ENCODE results near the gene C14orf180.

Gene C14orf180

DNA sequence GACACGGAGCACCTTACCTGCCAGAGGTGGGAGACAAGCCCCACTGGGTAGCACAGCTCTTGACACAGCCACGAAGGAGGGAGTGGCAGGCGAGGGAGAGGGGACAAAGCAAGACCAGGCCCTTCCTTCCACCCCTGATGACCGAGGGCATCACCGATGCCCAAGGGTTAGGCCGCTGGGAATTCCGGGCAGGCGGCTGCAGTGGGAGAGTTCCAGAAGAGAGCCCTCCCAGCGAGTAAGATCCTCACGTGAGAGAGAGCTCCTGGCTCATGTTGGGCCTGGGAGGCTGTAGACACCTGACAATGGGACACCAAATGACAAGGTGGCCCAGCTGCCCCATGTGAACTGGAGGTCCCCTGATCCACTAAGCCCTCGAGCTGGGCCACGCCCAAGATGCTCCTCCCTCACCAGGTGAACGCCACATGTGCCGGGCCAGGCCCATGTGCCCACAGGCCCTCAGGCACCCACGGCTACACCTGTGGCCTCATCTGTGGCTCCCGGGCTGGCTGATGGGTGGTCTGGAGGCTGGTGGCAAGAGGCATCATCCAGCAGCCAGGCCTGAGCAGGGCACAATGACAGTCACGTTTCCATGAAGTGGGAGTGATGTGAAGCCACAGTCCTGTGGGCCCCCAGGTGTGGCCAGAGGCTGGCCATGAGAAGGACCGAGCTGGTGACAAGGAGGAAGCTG lies 32.1 kb upstream of the C14orf180 start:
- no peak overlapping the region for H3K27ac Mint-ChIP-seq
- H3K4me3 Mint-ChIP-seq: no peak overlapping the region
- no peaks in the 10 kb centered on the region for H3K36me3 Mint-ChIP-seq
- ATAC-seq (no peak), DNase-seq (ENCODE audit: low spot score in 2 of 2) (no peak)
- no peaks in the 10 kb centered on the region for H3K4me1 Mint-ChIP-seq
- no peaks in the 10 kb centered on the region for H3K9me3 Mint-ChIP-seq

DNA sequence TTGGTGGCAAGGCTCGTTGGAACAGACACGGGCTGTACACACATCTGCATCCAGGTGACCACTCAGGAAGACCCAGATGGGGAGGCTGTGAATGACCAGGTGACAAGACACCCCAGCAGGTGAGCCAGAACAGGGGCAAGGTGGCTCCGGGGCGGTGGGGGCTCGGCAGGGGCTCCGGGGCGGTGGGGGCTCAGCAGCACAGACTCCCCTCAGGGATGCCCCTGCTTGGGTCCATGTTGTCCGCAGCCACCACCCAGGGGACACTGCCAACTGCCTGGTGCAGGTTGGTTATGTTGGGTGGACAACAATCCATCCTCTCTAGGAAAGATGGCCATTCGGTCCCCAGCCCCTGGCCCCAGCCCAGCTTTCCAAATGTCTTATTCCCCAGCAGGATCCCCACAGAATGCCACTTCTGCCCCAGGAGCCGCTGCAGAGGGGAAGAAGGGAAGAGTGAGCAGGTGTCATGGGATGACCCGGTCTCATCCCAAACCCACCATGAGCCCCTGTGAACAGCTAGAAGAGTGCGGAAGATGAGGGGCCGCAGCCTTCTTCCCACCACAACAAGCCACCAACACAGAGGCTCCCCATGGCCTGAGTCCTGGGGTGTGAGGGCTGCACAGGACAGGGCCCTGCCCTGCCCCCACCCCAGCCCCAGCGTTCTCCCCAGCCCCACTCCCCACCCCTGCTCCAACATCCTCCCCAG lies 31.4 kb upstream of the C14orf180 start:
- no peak for ATAC-seq
- no peaks in the 10 kb centered on the region for H3K9me3 Mint-ChIP-seq

DNA sequence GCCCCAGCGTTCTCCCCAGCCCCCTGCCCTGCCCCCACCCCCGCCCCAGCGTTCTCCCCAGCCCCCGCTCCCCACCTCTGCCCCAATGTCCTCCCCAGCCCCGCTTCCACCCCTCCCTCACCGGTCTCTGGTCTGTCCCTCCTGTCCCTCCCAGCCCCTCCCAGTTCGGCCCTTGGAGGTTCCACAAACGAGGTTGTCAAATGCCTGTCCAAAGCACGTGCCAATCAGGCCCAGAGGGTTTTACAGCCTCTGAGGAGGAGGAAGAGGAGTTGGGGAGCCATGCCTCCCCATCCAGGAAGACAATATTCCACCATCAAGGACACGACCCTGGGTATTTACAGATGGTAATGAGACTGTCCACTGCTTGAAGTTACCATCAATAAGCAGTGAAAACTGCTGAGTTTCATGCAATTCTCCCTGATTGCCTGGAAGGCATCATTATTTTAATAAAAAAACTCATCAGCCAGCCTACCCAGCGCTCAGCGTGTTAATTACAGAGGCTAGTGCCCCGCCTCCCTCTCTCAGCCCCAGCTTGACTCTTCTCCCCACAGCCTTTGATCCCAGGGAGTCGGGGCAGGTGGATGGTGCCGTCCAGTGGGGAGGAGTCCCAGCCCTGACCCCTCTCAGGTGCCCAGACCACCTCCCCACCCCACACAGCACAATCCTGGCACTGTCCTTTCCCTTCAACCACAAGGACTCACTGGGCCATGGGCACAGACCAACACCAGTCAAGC lies 30.6 kb upstream of the C14orf180 start:
- no peak overlapping the region for H3K4me3 Mint-ChIP-seq
- DNase-seq (ENCODE audit: low spot score in 2 of 2): no peak
- no peaks in the 10 kb centered on the region for H3K36me3 Mint-ChIP-seq
- H3K9me3 Mint-ChIP-seq: no peaks in the 10 kb centered on the region
- no peak overlapping the region for H3K27ac Mint-ChIP-seq
- H3K4me1 Mint-ChIP-seq: no peaks in the 10 kb centered on the region
- no peak for ATAC-seq

More for the DNA sequence above, 31.4 kb upstream of the C14orf180 start:
- no peaks in the 10 kb centered on the region for H3K36me3 Mint-ChIP-seq
- H3K27ac Mint-ChIP-seq: no peak overlapping the region
- DNase-seq (ENCODE audit: low spot score in 2 of 2): no peak
- no peak overlapping the region for H3K4me3 Mint-ChIP-seq
- no peaks in the 10 kb centered on the region for H3K4me1 Mint-ChIP-seq

DNA sequence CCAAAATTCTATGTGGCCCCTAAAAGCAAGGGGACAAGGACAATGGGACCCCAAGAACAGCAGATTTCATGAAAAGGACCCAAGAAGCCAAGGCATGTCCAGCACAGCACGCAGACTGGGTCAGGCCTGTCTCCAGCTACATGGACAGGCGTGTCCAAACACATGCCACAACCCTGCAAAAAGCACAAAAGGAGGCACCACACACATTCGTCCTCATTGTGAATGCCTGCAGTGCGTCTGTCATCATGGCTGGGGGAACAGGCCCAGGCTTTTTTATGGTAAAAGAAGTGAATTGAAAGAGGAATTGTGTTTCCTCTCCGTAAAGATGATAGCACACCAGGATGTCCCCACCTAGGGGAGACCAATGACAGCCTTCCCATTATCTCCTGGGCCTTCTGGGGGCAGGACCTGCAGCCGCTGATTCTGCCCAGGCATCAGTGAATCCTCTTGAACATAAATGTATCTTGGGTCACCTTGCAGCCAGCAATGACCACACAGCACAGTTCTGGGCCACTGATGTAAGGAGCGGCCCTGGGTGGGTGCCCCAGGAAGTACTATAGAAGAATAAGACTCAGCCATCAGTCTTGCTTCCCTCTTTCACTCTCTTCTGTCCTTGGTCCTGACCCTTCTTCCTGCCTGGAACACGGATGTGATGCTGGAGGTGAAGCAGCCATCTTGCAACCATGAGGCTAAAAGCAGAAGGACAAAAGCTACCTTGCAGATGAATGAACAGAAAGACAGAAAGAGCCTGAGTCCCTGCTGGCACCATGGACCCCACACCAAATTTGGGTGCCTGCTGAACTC lies 29.8 kb upstream of the C14orf180 start:
- Mint-ChIP-seq H3K4me3 (no peak overlapping the region), H3K9me3 (no peaks in the 10 kb centered on the region), H3K36me3 (no peaks in the 10 kb centered on the region), H3K4me1 (no peaks in the 10 kb centered on the region), H3K27ac (no peak overlapping the region)
- no peak for DNase-seq (ENCODE audit: low spot score in 2 of 2)
- no peak for ATAC-seq

DNA sequence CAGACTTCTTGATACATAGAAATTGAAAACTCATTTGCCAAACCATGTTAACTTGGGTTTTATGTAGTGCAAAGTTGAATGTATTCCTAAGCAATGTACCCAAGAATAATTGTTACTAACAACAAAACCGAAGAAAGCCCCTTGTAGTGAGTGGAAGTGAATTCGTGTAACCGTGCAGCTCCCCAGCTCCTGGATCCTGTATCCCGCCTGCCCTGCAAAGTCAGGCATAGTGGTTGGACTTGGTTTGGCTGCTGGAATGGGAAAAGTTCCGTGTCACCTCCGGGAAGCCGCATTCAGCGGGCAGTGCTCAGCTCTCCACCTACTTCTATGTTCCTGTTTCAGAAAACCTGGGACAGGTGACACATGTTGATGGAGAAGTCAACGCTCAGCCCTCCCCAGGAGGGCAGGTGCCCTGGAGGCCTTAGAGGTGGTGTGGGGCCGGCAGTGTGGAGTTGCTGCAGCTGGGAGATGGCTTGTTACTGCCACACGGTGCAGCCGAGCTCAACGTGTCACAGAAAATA lies 29.2 kb upstream of the C14orf180 start:
- H3K36me3 Mint-ChIP-seq: no peaks in the 10 kb centered on the region
- H3K9me3 Mint-ChIP-seq: no peaks in the 10 kb centered on the region
- no peak for DNase-seq (ENCODE audit: low spot score in 2 of 2)
- H3K4me3 Mint-ChIP-seq: no peak overlapping the region
- ATAC-seq: no peak
- H3K4me1 Mint-ChIP-seq: no peaks in the 10 kb centered on the region
- H3K27ac Mint-ChIP-seq: no peak overlapping the region

DNA sequence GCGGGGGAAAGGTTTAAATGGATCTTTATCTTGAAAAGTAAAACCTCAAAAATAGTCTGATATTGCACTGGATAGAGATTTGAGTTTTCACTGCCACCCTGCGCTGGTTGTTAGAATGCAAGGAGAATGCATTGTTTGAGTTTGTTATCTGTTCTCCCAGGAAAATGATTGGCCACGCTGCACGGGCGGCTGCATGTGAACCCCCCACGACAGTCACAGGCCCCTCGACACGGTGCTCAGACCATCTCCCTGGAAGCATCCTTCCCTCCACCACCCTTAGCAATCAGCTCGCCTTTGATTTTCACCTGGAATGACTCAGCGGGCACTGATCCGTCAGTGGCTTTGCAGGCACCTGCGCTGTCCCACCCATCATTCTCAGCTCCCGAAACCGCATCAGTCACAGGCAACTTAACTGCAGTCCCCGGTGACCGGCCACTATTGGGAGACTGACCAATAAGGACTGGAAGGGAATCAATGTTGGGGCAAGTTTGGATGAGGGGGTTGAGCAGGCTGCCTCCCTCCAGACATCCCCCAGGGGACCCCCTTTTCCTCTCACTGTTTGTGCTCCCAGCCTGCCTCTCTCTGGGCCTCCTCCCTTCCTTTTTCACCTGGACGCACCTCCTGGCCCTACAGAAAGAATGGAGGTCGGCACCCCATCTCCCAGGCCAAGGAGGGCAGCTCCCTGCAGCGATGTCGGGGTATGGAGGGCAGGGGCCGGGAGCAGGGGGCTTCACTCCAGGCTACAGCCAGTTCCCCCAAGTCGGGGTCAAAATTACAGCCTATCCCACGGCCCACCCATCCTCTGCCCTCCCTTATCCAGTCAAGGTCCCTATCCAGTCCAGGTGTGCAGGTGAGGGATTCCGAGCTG lies 28.5 kb upstream of the C14orf180 start:
- Mint-ChIP-seq H3K4me1 (no peaks in the 10 kb centered on the region), H3K27ac (no peak overlapping the region), H3K36me3 (no peaks in the 10 kb centered on the region), H3K4me3 (no peak overlapping the region), H3K9me3 (no peaks in the 10 kb centered on the region)
- ATAC-seq (no peak), DNase-seq (ENCODE audit: low spot score in 2 of 2) (no peak)

DNA sequence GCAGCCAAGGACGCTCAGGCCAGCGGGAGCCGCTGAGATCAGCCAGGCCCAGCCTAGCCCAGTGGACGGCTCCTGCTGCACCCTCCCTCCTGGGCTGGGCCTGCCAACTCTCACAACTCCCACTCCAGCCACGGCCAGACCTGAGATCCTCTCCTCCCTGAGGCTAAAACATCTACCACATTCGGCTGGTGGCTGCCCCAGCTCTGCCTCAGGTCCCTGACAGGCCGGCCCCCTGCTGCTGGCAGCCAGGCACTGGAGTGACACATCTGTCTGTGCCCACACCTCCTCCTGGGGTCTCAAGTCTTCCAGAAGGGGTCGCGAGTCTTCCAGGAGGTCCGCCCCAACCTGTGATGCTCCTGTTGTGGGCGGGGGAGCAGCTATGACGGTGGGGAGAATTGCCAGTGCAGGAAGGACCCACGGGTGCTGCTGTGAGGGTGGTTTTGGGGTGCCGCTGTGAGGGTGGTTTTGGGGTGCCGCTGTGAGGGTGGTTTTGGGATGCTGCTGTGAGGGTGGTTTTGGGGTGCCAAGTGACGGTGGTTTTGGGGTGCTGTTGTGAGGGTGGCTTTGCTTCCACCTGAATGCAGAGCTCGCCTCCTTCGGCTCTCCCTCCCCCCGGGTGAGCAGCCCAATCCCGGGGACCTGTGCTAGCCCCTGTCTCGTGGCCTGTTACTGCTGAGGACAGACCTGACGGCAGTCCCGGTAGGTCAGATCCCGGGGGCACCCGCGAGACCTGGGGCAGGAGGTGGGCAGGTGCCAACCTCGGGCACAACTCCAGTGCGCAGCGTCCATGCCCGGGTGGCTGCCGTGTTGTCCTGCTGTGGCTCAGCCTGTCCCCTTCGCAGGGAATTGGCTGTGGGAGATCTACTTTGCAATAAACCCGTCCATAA lies 27.5 kb upstream of the C14orf180 start:
- H3K9me3 Mint-ChIP-seq: no peaks in the 10 kb centered on the region
- no peak for DNase-seq (ENCODE audit: low spot score in 2 of 2)
- H3K4me3 Mint-ChIP-seq: no peak overlapping the region
- no peak for ATAC-seq
- H3K36me3 Mint-ChIP-seq: no peaks in the 10 kb centered on the region
- no peaks in the 10 kb centered on the region for H3K4me1 Mint-ChIP-seq
- no peak overlapping the region for H3K27ac Mint-ChIP-seq

DNA sequence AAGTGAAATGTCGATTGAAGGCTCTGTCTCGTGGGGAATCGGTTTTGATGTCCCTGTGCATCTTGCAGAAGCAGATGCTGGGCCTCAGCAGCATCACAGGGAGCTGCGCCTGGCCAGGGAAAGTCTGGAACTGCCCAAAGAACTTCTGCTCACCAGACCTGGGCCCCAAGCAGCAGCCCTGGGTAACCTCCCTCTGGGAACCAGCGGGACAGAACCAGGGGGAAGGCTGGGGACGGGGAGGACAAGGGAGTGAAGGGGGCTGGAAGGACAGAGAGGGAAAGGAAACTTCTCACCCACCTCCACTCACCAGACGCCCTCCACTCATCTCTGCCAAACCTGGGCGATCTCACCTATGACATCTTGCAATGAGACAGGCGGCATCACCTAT lies 26.8 kb upstream of the C14orf180 start:
- H3K27ac Mint-ChIP-seq: no peak overlapping the region
- ATAC-seq (no peak), DNase-seq (ENCODE audit: low spot score in 2 of 2) (no peak)
- H3K4me3 Mint-ChIP-seq: no peak overlapping the region
- no peaks in the 10 kb centered on the region for H3K36me3 Mint-ChIP-seq
- H3K9me3 Mint-ChIP-seq: no peaks in the 10 kb centered on the region
- H3K4me1 Mint-ChIP-seq: no peaks in the 10 kb centered on the region

DNA sequence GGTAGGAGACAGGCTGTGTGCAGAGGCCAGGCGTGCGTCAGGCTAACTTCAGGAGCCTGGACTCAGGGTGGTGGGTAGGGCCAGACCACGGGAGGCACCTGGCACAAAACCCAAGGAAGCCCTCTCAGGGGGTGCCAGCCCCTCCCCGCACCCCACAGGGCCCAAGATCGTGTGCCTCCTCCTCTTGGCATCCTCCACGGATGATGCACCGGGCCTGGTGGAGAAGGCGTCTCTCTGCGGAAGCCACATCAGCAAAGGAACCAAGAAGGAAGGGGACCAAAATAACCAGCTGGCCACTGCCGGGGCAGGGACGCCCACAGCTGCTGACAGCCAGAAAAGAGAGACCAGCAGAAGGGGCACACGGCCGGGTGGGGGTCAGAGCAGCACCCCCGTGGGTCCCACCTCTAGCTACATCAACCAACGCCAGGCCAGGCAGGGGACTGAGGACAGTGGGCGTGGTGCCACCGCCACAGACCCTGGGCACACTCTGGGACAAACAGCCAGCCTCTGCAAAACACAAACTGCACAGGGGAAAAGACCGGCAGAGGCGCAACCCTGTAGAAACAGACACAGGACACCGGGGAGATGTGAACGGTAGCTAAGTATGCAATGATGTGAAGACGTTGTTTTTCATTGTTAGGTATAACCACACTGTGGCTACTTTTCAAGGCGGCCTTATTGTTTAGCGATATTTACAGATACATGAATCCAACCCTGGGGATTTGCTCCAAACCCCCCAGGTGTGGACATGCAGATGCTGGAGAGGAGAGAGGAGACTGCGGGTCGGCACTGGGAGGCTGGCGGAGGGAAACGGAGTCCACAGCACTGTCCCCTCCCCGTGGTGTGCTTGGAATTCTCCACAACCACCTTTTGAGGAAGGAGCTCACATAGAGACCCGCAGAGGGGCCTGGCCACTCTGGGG lies 26.1 kb upstream of the C14orf180 start:
- Mint-ChIP-seq H3K27ac (no peak overlapping the region), H3K36me3 (no peaks in the 10 kb centered on the region), H3K9me3 (no peaks in the 10 kb centered on the region), H3K4me3 (no peak overlapping the region), H3K4me1 (no peaks in the 10 kb centered on the region)
- ATAC-seq (no peak), DNase-seq (ENCODE audit: low spot score in 2 of 2) (no peak)

DNA sequence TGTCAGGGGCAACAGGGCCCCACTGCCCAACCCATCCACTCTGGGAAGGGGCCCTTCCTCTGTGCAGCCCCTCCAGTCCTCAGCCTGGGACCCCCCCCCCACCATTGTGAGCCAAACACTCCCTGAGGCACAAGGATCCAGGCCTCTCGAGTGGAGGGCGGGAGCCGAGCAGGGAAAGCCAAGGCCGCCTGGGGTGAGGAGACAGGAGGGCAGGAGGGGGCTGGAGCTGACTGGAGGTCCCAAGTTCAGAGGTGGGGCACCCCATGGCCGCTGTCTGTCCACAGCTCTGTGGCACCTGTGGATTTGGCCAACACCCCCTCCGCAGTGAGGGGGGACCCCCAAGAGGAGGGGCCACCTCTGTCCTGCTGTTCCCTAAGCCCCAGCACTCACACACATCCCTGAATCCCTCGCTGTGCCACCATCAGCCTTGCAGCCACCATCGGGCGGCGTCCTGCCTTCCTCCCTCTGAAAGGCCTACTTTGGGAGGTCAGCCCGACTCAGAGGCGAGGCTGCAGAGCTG lies 25.4 kb upstream of the C14orf180 start:
- H3K27ac Mint-ChIP-seq: no peak overlapping the region
- no peaks in the 10 kb centered on the region for H3K9me3 Mint-ChIP-seq
- no peak for DNase-seq (ENCODE audit: low spot score in 2 of 2)
- ATAC-seq: no peak
- H3K4me1 Mint-ChIP-seq: no peaks in the 10 kb centered on the region
- no peaks in the 10 kb centered on the region for H3K36me3 Mint-ChIP-seq
- no peak overlapping the region for H3K4me3 Mint-ChIP-seq

DNA sequence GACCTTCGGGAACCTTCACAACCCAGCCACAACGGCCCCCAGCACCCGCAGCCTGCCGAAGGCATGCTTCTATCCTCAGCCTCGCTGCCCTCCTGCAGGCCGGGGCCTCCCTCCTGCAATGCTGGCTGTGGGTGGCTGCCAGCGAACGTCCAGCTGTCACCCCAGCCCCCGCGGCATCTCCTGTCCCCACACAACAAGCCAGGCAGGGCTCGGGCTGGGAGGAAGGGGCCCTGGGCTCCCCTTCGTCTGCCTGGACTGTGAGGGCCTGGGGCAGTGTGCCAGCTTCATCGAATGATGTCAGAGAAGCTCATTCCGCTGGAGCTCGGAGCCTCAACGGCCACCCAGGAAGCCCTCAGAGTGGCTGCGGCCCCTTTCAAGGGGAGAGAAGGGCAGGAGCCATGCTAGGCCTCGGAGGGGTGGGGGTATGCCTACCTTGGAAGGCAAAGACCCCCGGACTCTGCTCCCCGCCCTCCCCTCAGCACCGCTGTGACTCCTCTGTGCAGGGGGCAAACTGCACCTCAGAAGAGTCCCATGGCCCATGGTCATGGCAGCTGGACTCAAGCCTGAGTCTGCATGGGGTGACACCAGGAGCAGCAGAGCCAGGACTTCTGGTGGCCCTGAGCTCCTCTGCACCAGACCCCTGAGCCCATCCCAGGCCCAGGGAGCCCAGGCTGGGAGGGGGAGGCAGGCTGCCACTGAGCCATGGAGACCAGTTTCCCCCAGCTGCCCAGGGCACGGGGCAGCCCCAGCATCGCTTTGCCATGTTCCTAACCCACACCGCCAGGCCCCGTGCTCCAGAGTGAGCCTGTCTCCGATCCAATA lies 24.7 kb upstream of the C14orf180 start:
- DNase-seq (ENCODE audit: low spot score in 2 of 2): no peak
- no peak overlapping the region for H3K27ac Mint-ChIP-seq
- no peak overlapping the region for H3K4me3 Mint-ChIP-seq
- no peaks in the 10 kb centered on the region for H3K4me1 Mint-ChIP-seq
- H3K36me3 Mint-ChIP-seq: no peaks in the 10 kb centered on the region
- H3K9me3 Mint-ChIP-seq: no peaks in the 10 kb centered on the region
- no peak for ATAC-seq

All from stimulated activated effector memory CD8-positive, alpha-beta T cell treated with anti-CD3 and anti-CD28 coated beads, Interleukin-12 subunit alpha, Interleukin-12 subunit beta, amount 100 ng/mL, for 72 hours (primary cell).